ENCODE results near the gene SCFD2.

The SCFD2 gene

GRCh38 chr4:52879471-52879870 is 486.4 kb downstream of the SCFD2 start:
- peaks cover 5% of the 10 kb centered on the region for H3K36me3 Mint-ChIP-seq (ENCODE audit: low read depth)
- no peak overlapping the region for H3K27ac Mint-ChIP-seq
- no peak overlapping the region for H3K4me3 Mint-ChIP-seq
- no peaks in the 10 kb centered on the region for H3K9me3 Mint-ChIP-seq
- H3K27me3 Mint-ChIP-seq (ENCODE audit: low read depth): peaks cover 3% of the 10 kb centered on the region
- H3K4me1 Mint-ChIP-seq: peaks cover 56% of the 10 kb centered on the region
- no peak for TF ChIP-seq CTCF (IDR thresholded peaks at IDR 0.05; ENCODE audit: unreplicated experiment in 3 of 3)

GRCh38 chr4:52877694-52878093 is 488.2 kb downstream of the SCFD2 start:
- H3K36me3 Mint-ChIP-seq (ENCODE audit: low read depth): peaks cover 5% of the 10 kb centered on the region
- peak overlapping the region; percentile 7 to 62 (median 9) for H3K27ac Mint-ChIP-seq
- H3K4me3 Mint-ChIP-seq: no peak overlapping the region
- peaks cover 4% of the 10 kb centered on the region for H3K27me3 Mint-ChIP-seq (ENCODE audit: low read depth)
- TF ChIP-seq CTCF (IDR thresholded peaks at IDR 0.05; ENCODE audit: unreplicated experiment in 3 of 3): no peak
- H3K4me1 Mint-ChIP-seq: peaks cover 59% of the 10 kb centered on the region
- H3K9me3 Mint-ChIP-seq: no peaks in the 10 kb centered on the region

GRCh38 chr4:52877036-52877435 is 488.8 kb downstream of the SCFD2 start:
- Mint-ChIP-seq H3K9me3 (no peaks in the 10 kb centered on the region), H3K27me3 (ENCODE audit: low read depth) (peaks cover 4% of the 10 kb centered on the region), H3K36me3 (ENCODE audit: low read depth) (peaks cover 5% of the 10 kb centered on the region), H3K4me1 (peaks cover 64% of the 10 kb centered on the region), H3K27ac (peak overlapping the region in 2 of 3 experiments; percentile 35 to 44), H3K4me3 (no peak overlapping the region)
- TF ChIP-seq CTCF (IDR thresholded peaks at IDR 0.05; ENCODE audit: unreplicated experiment in 3 of 3): no peak

GRCh38 chr4:52876069-52876468 is 489.8 kb downstream of the SCFD2 start:
- Mint-ChIP-seq H3K4me1 (peaks cover 62% of the 10 kb centered on the region), H3K9me3 (no peaks in the 10 kb centered on the region), H3K4me3 (no peak overlapping the region), H3K36me3 (ENCODE audit: low read depth) (no peaks in the 10 kb centered on the region), H3K27ac (peak overlapping the region in 1 of 3 experiments; percentile 27), H3K27me3 (ENCODE audit: low read depth) (peaks cover 4% of the 10 kb centered on the region)
- TF ChIP-seq CTCF (IDR thresholded peaks at IDR 0.05; ENCODE audit: unreplicated experiment in 3 of 3): no peak

- Mint-ChIP-seq H3K9me3 (no peaks in the 10 kb centered on the region), H3K27me3 (ENCODE audit: low read depth) (peaks cover 4% of the 10 kb centered on the region), H3K4me1 (peaks cover 73% of the 10 kb centered on the region), H3K4me3 (peak overlapping the region in 1 of 3 experiments; percentile 19), H3K27ac (peak overlapping the region in 2 of 3 experiments; percentile 8 to 38), H3K36me3 (ENCODE audit: low read depth) (no peaks in the 10 kb centered on the region)
- no peak for TF ChIP-seq CTCF (IDR thresholded peaks at IDR 0.05; ENCODE audit: unreplicated experiment in 3 of 3)
Observed at GRCh38 chr4:52874948-52875347, 490.9 kb downstream of the SCFD2 start.

- H3K27ac Mint-ChIP-seq: peak overlapping the region in 2 of 3 experiments; percentile 38 to 45
- H3K27me3 Mint-ChIP-seq (ENCODE audit: low read depth): peaks cover 4% of the 10 kb centered on the region
- no peaks in the 10 kb centered on the region for H3K9me3 Mint-ChIP-seq
- H3K4me1 Mint-ChIP-seq: peaks cover 83% of the 10 kb centered on the region
- peaks cover 3% of the 10 kb centered on the region for H3K36me3 Mint-ChIP-seq (ENCODE audit: low read depth)
- TF ChIP-seq CTCF (IDR thresholded peaks at IDR 0.05; ENCODE audit: unreplicated experiment in 3 of 3): no peak
- peak overlapping the region in 2 of 3 experiments; percentile 21 to 58 for H3K4me3 Mint-ChIP-seq
Observed at GRCh38 chr4:52873861-52874343, 492.0 kb downstream of the SCFD2 start.

All from nephron (organoid).